ENCODE results near the gene PRELID2.

The PRELID2 gene

DNA sequence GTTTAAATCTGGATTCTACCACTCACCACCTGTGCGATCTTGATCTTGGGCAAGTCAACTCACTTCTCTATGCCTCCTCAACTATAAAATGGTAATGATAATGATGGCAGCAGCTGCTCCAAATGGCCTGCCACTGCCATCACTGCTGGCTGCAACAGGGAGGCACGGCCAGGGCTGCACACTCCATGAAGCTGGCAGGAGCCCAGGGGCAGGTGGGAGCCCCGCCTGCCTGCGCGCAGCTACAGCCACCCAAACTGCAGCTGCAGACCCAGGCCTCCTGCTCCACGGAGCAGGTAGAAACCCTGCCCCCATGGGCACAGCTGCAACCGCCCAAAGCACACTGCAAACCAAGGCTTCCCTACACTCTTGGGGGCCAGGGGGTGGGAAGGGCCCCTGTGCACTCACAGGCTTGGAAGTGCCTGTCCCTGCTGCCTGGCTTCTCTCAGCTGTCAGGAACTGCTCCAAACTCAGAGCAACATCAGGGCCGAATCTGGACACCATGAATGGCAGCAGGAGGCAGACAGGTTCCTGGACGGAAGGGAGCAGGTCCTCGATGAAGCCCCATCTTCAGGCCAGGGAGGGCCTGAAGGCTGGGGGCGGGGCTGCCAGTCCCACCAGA, 57.6 kb downstream of the PRELID2 start:
- Histone ChIP-seq H3K4me2 (ENCODE audit: low read depth, low read length, poor library complexity, severe bottlenecking) (no peak overlapping the region), H3K9me2 (replicated peaks; ENCODE audit: low read depth, low read length) (no peaks in the 10 kb centered on the region)
- TF ChIP-seq, protein P1, sequence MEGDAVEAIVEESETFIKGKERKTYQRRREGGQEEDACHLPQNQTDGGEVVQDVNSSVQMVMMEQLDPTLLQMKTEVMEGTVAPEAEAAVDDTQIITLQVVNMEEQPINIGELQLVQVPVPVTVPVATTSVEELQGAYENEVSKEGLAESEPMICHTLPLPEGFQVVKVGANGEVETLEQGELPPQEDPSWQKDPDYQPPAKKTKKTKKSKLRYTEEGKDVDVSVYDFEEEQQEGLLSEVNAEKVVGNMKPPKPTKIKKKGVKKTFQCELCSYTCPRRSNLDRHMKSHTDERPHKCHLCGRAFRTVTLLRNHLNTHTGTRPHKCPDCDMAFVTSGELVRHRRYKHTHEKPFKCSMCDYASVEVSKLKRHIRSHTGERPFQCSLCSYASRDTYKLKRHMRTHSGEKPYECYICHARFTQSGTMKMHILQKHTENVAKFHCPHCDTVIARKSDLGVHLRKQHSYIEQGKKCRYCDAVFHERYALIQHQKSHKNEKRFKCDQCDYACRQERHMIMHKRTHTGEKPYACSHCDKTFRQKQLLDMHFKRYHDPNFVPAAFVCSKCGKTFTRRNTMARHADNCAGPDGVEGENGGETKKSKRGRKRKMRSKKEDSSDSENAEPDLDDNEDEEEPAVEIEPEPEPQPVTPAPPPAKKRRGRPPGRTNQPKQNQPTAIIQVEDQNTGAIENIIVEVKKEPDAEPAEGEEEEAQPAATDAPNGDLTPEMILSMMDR (conservative IDR thresholded peaks at IDR 0.05; ENCODE audit: low read length): no peak
- TF ChIP-seq EZH2phosphoT487 (IDR thresholded peaks at IDR 0.05; ENCODE audit: borderline replicate concordance): no peak

DNA sequence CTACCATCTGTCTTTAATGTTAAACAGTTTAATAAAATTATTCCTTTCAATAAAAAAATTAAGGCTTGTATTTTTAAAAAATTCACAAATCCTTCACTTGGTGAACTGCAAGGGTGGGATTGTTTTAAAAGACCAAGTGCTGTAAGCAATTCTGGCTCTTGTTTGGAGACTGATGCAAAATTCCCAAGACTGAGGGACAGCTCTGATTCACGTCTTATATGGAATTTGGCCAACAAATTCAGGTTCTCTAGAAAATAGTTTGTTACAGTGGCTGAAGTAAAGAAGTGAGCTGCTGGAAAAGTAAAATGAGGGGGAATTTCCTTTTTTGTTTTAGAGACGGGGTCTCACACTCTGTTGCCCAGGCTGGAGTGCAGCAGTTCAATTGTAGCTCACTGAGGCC, 58.3 kb downstream of the PRELID2 start:
- no peaks in the 10 kb centered on the region for H4K20me1 ChIP-seq (ENCODE audit: insufficient read depth, low read length, poor library complexity, severe bottlenecking)
- no peaks in the 10 kb centered on the region for H3F3A ChIP-seq (ENCODE audit: low read depth)
- peaks cover 21% of the 10 kb centered on the region; the same call in 1 of the 2 replicates for H3K36me3 ChIP-seq (ENCODE audit: insufficient read depth, low read length)
- H3K9me2 ChIP-seq (replicated peaks; ENCODE audit: low read depth, low read length): no peaks in the 10 kb centered on the region
- no peaks in the 10 kb centered on the region for H3K4me1 ChIP-seq (ENCODE audit: insufficient read depth, low read length, poor library complexity, severe bottlenecking)
- H2AFZ ChIP-seq (ENCODE audit: low read length): no peak overlapping the region
- H3K27me3 ChIP-seq (ENCODE audit: insufficient read depth, low read length, poor library complexity, severe bottlenecking): no peaks in the 10 kb centered on the region
- H3K79me2 ChIP-seq (ENCODE audit: insufficient read depth, low read length): no peaks in the 10 kb centered on the region
- no peak overlapping the region for H3K4me2 ChIP-seq (ENCODE audit: low read depth, low read length, poor library complexity, severe bottlenecking)
- no peaks in the 10 kb centered on the region for H3K9me3 ChIP-seq (ENCODE audit: insufficient read depth, low read depth, low read length)
- TF ChIP-seq, protein P1 (conservative IDR thresholded peaks at IDR 0.05; ENCODE audit: low read length): no peak
- TF ChIP-seq EZH2phosphoT487 (IDR thresholded peaks at IDR 0.05; ENCODE audit: borderline replicate concordance): no peak
- H3K4me3 ChIP-seq (ENCODE audit: low read length, poor library complexity, severe bottlenecking): no peak overlapping the region
- no peak overlapping the region for H3K9ac ChIP-seq (ENCODE audit: low read depth, low read length, poor library complexity, severe bottlenecking)

More for the DNA sequence above, 57.6 kb downstream of the PRELID2 start:
- H3K4me3 ChIP-seq (ENCODE audit: low read length, poor library complexity, severe bottlenecking): no peak overlapping the region
- H3K27me3 ChIP-seq (ENCODE audit: insufficient read depth, low read length, poor library complexity, severe bottlenecking): no peaks in the 10 kb centered on the region
- H3K36me3 ChIP-seq (ENCODE audit: insufficient read depth, low read length): peaks cover 25% of the 10 kb centered on the region; the same call in 1 of the 2 replicates
- no peak overlapping the region for H2AFZ ChIP-seq (ENCODE audit: low read length)
- H3K79me2 ChIP-seq (ENCODE audit: insufficient read depth, low read length): no peaks in the 10 kb centered on the region
- no peaks in the 10 kb centered on the region for H3K4me1 ChIP-seq (ENCODE audit: insufficient read depth, low read length, poor library complexity, severe bottlenecking)
- H3F3A ChIP-seq (ENCODE audit: low read depth): no peaks in the 10 kb centered on the region
- H3K9ac ChIP-seq (ENCODE audit: low read depth, low read length, poor library complexity, severe bottlenecking): no peak overlapping the region
- no peaks in the 10 kb centered on the region for H4K20me1 ChIP-seq (ENCODE audit: insufficient read depth, low read length, poor library complexity, severe bottlenecking)
- no peaks in the 10 kb centered on the region for H3K9me3 ChIP-seq (ENCODE audit: insufficient read depth, low read depth, low read length)

DNA sequence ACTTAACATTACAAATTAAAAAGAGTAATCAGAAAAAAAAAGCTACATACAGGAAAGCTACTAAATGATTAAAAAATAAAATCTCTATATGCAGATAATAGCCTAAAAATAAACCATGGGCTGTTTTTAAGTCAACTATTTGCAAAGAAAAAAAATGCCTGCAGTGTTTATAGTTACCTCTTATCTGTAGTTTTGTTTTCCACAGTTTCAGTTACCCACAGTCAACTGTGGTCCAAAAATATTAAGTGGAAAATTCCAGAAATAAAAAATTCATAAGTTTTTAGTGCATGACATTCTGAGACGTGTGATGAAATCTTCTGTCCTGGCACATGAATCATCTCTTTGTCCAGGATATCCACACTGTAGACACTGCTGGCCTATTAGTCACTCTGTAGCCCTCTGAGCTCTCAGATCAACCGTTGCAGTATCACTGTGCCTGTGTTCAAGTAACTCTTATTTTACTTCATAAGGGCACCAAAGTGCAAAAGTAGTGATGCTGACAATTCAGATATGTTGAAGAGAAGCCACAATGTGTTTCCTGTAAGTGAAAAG, 59.2 kb downstream of the PRELID2 start:
- Histone ChIP-seq H3K27me3 (ENCODE audit: insufficient read depth, low read length, poor library complexity, severe bottlenecking) (no peaks in the 10 kb centered on the region), H3K9ac (ENCODE audit: low read depth, low read length, poor library complexity, severe bottlenecking) (no peak overlapping the region), H3K36me3 (ENCODE audit: insufficient read depth, low read length) (peaks cover 19% of the 10 kb centered on the region; the same call in 1 of the 2 replicates), H3K9me3 (ENCODE audit: insufficient read depth, low read depth, low read length) (no peaks in the 10 kb centered on the region), H3K9me2 (replicated peaks; ENCODE audit: low read depth, low read length) (no peaks in the 10 kb centered on the region), H2AFZ (ENCODE audit: low read length) (no peak overlapping the region), H3K4me3 (ENCODE audit: low read length, poor library complexity, severe bottlenecking) (no peak overlapping the region), H3F3A (ENCODE audit: low read depth) (no peaks in the 10 kb centered on the region), H3K79me2 (ENCODE audit: insufficient read depth, low read length) (no peaks in the 10 kb centered on the region), H3K4me2 (ENCODE audit: low read depth, low read length, poor library complexity, severe bottlenecking) (no peak overlapping the region), H3K4me1 (ENCODE audit: insufficient read depth, low read length, poor library complexity, severe bottlenecking) (no peaks in the 10 kb centered on the region), H4K20me1 (ENCODE audit: insufficient read depth, low read length, poor library complexity, severe bottlenecking) (no peaks in the 10 kb centered on the region)
- no peak for TF ChIP-seq EZH2phosphoT487 (IDR thresholded peaks at IDR 0.05; ENCODE audit: borderline replicate concordance)
- TF ChIP-seq, protein P1 (conservative IDR thresholded peaks at IDR 0.05; ENCODE audit: low read length): no peak
